ENCODE measurements around the gene ERBB2. TPM values are rescaled to one million over a fixed set of nuclear protein-coding genes. Genes with fewer than 3 reads are reported as not detected.
"Not testable (repeated sequence)": the region's sequence is repeated elsewhere in the genome, so short reads cannot be mapped to it uniquely, and the experiment has no call there.

ERBB2 gene
- total RNA-seq, 2 donors from 2014 or later = 110 to 133 TPM

GRCh38 chr17:39695089-39695474, 4.8 kb upstream of the ERBB2 start:
- no peaks in the 10 kb centered on the region for H3K9me3 Mint-ChIP-seq
- H3K9ac ChIP-seq (ENCODE audit: extremely low read depth, low read length, poor library complexity, severe bottlenecking) = peak overlapping the region; percentile 18
- no peaks in the 10 kb centered on the region for H3K36me3 ChIP-seq (ENCODE audit: control insufficient read depth, insufficient read depth, low read length)
- H3K4me1 ChIP-seq (ENCODE audit: control insufficient read depth, insufficient read depth, low read length) = peaks cover 12% of the 10 kb centered on the region
- H3K27ac ChIP-seq (ENCODE audit: low read depth, low read length) = peak overlapping the region; percentile 85
- peak; percentile 77 for DNase-seq
- H3K27me3 Mint-ChIP-seq (ENCODE audit: insufficient read depth) = peaks cover 5% of the 10 kb centered on the region
- H3K4me3 ChIP-seq (ENCODE audit: low read length) = peak overlapping the region; percentile 60
- TF ChIP-seq CTCF (conservative IDR thresholded peaks at IDR 0.05) = no peak
- 71 to 77% methylated on average over 2 of the region's 2 CpGs for WGBS, 2 experiments (ENCODE audit: insufficient coverage in 1 of 2, insufficient read length in 1 of 2)
- H3K36me3 Mint-ChIP-seq (ENCODE audit: low read depth) = no peaks in the 10 kb centered on the region
- no peaks in the 10 kb centered on the region for H3K27me3 ChIP-seq (ENCODE audit: control insufficient read depth, insufficient read depth, low read length, poor library complexity, severe bottlenecking)
- no peaks in the 10 kb centered on the region for H3K9me3 ChIP-seq (ENCODE audit: control insufficient read depth, low read length)
- H3K4me1 Mint-ChIP-seq = peaks cover 31% of the 10 kb centered on the region
- peak overlapping the region; percentile 97 for H3K27ac Mint-ChIP-seq
- no peak overlapping the region for H3K4me3 Mint-ChIP-seq

GRCh38 chr17:39696731-39697130, 3.1 kb upstream of the ERBB2 start:
- Histone ChIP-seq H3K9me3 (ENCODE audit: control insufficient read depth, low read length) (no peaks in the 10 kb centered on the region), H3K36me3 (ENCODE audit: control insufficient read depth, insufficient read depth, low read length) (no peaks in the 10 kb centered on the region), H3K9ac (ENCODE audit: extremely low read depth, low read length, poor library complexity, severe bottlenecking) (no peak overlapping the region), H3K27me3 (ENCODE audit: control insufficient read depth, insufficient read depth, low read length, poor library complexity, severe bottlenecking) (no peaks in the 10 kb centered on the region), H3K4me3 (ENCODE audit: low read length) (no peak overlapping the region), H3K4me1 (ENCODE audit: control insufficient read depth, insufficient read depth, low read length) (peaks cover 18% of the 10 kb centered on the region), H3K27ac (ENCODE audit: low read depth, low read length) (peak overlapping the region; percentile 85)
- H3K27ac Mint-ChIP-seq = peak overlapping the region; percentile 61
- no peaks in the 10 kb centered on the region for H3K9me3 Mint-ChIP-seq
- H3K4me1 Mint-ChIP-seq = peaks cover 41% of the 10 kb centered on the region
- no peaks in the 10 kb centered on the region for H3K36me3 Mint-ChIP-seq (ENCODE audit: low read depth)
- peak overlapping the region; percentile 46 for H3K4me3 Mint-ChIP-seq
- DNase-seq = peak; percentile 72
- peaks cover 5% of the 10 kb centered on the region for H3K27me3 Mint-ChIP-seq (ENCODE audit: insufficient read depth)
- TF ChIP-seq CTCF (conservative IDR thresholded peaks at IDR 0.05) = no peak
- WGBS, 2 experiments (ENCODE audit: insufficient coverage in 1 of 2, insufficient read length in 1 of 2) = 71 to 84% methylated on average over 3 to 6 of the region's 6 CpGs

GRCh38 chr17:39697961-39698360, 1.9 kb upstream of the ERBB2 start:
- no peak for TF ChIP-seq CTCF (conservative IDR thresholded peaks at IDR 0.05)
- peaks cover 52% of the 10 kb centered on the region for H3K4me1 Mint-ChIP-seq

GRCh38 chr17:39699157-39699817, 577 bp upstream of the ERBB2 start:
- H3K27me3 Mint-ChIP-seq (ENCODE audit: insufficient read depth); H3K36me3 Mint-ChIP-seq (ENCODE audit: low read depth); DNase-seq; H3K9me3 Mint-ChIP-seq; H3K9me3 ChIP-seq (ENCODE audit: control insufficient read depth, low read length); H3K27me3 ChIP-seq (ENCODE audit: control insufficient read depth, insufficient read depth, low read length, poor library complexity, severe bottlenecking); H3K36me3 ChIP-seq (ENCODE audit: control insufficient read depth, insufficient read depth, low read length): not testable (repeated sequence)
- peak overlapping the region; percentile 98 for H3K27ac Mint-ChIP-seq
- 40 to 86% methylated on average over 4 to 11 of the region's 11 CpGs for WGBS, 2 experiments (ENCODE audit: insufficient coverage in 1 of 2, insufficient read length in 1 of 2)
- H3K4me3 ChIP-seq (ENCODE audit: low read length) = peak overlapping the region; percentile 93
- peak overlapping the region; percentile 42 for H3K27ac ChIP-seq (ENCODE audit: low read depth, low read length)
- peaks cover 63% of the 10 kb centered on the region for H3K4me1 Mint-ChIP-seq
- peaks cover 18% of the 10 kb centered on the region for H3K4me1 ChIP-seq (ENCODE audit: control insufficient read depth, insufficient read depth, low read length)
- H3K9ac ChIP-seq (ENCODE audit: extremely low read depth, low read length, poor library complexity, severe bottlenecking) = peak overlapping the region; percentile 89
- H3K4me3 Mint-ChIP-seq = peak overlapping the region; percentile 90

More at GRCh38 chr17:39697961-39698360, 1.9 kb upstream of the ERBB2 start:
- peaks cover 18% of the 10 kb centered on the region for H3K4me1 ChIP-seq (ENCODE audit: control insufficient read depth, insufficient read depth, low read length)
- no peak overlapping the region for H3K27ac Mint-ChIP-seq
- no peaks in the 10 kb centered on the region for H3K36me3 Mint-ChIP-seq (ENCODE audit: low read depth)
- 95 to 100% methylated on average over 3 to 5 of the region's 5 CpGs for WGBS, 2 experiments (ENCODE audit: insufficient coverage in 1 of 2, insufficient read length in 1 of 2)
- H3K9me3 Mint-ChIP-seq = no peaks in the 10 kb centered on the region
- peaks cover 5% of the 10 kb centered on the region for H3K27me3 Mint-ChIP-seq (ENCODE audit: insufficient read depth)
- no peaks in the 10 kb centered on the region for H3K27me3 ChIP-seq (ENCODE audit: control insufficient read depth, insufficient read depth, low read length, poor library complexity, severe bottlenecking)
- H3K27ac ChIP-seq (ENCODE audit: low read depth, low read length) = no peak overlapping the region
- H3K36me3 ChIP-seq (ENCODE audit: control insufficient read depth, insufficient read depth, low read length) = no peaks in the 10 kb centered on the region
- H3K9ac ChIP-seq (ENCODE audit: extremely low read depth, low read length, poor library complexity, severe bottlenecking) = no peak overlapping the region
- no peaks in the 10 kb centered on the region for H3K9me3 ChIP-seq (ENCODE audit: control insufficient read depth, low read length)
- H3K4me3 ChIP-seq (ENCODE audit: low read length) = no peak overlapping the region
- H3K4me3 Mint-ChIP-seq = no peak overlapping the region
- no peak for DNase-seq
